ENCODE results near the gene VSIR.

The VSIR gene

GRCh38 chr10:71726580-71727104 is 46.7 kb downstream of the VSIR start:
- DNase-seq (ENCODE audit: low read depth): no peak
- no peak overlapping the region for H3K4me3 ChIP-seq (ENCODE audit: low read length)
- no peak for TF ChIP-seq CTCF (conservative IDR thresholded peaks at IDR 0.05; ENCODE audit: low read length)

- no peak overlapping the region for H3K4me3 ChIP-seq (ENCODE audit: low read length)
- peak; percentile 29 for DNase-seq (ENCODE audit: low read depth)
- TF ChIP-seq CTCF (conservative IDR thresholded peaks at IDR 0.05; ENCODE audit: low read length): peak; percentile 53
Measured at GRCh38 chr10:71725998-71726579, 47.2 kb downstream of the VSIR start.

- no peak for TF ChIP-seq CTCF (conservative IDR thresholded peaks at IDR 0.05; ENCODE audit: low read length)
- no peak overlapping the region for H3K4me3 ChIP-seq (ENCODE audit: low read length)
- DNase-seq (ENCODE audit: low read depth): no peak
Measured at GRCh38 chr10:71725249-71725648, 48.1 kb downstream of the VSIR start.

GRCh38 chr10:71724539-71724938 is 48.8 kb downstream of the VSIR start:
- TF ChIP-seq CTCF (conservative IDR thresholded peaks at IDR 0.05; ENCODE audit: low read length): no peak
- DNase-seq (ENCODE audit: low read depth): no peak
- no peak overlapping the region for H3K4me3 ChIP-seq (ENCODE audit: low read length)

GRCh38 chr10:71723311-71723710 is 50.0 kb downstream of the VSIR start:
- TF ChIP-seq CTCF (conservative IDR thresholded peaks at IDR 0.05; ENCODE audit: low read length): no peak
- H3K4me3 ChIP-seq (ENCODE audit: low read length): no peak overlapping the region
- no peak for DNase-seq (ENCODE audit: low read depth)

- no peak for TF ChIP-seq CTCF (conservative IDR thresholded peaks at IDR 0.05; ENCODE audit: low read length)
- no peak for DNase-seq (ENCODE audit: low read depth)
- H3K4me3 ChIP-seq (ENCODE audit: low read length): no peak overlapping the region
Measured at GRCh38 chr10:71722849-71723248, 50.5 kb downstream of the VSIR start.

- no peak overlapping the region for H3K4me3 ChIP-seq (ENCODE audit: low read length)
- DNase-seq (ENCODE audit: low read depth): no peak
- no peak for TF ChIP-seq CTCF (conservative IDR thresholded peaks at IDR 0.05; ENCODE audit: low read length)
Measured at GRCh38 chr10:71721313-71721712, 52.0 kb downstream of the VSIR start.

Measured in AG10803 (cell line).